Stimulated activated CD8-positive, alpha-beta memory T cell treated with anti-CD3 and anti-CD28 coated beads, Interleukin-15, amount 100 ng/mL, for 48 hours (primary cell): ENCODE data around the gene TNPO1.
"Not testable (repeated sequence)": the region's sequence is repeated elsewhere in the genome, so short reads cannot be mapped to it uniquely, and the experiment has no call there.

ENCODE experiments used
- DNase-seq, 2 donors: peaks; one replicate each; pipeline ENCODE4 v3.0.0-alpha.2; 2020; ENCODE audit warnings: low read depth in 2 of 2

Gene TNPO1

GRCh38 chr5:72934953-72935725 is 118.7 kb downstream of the TNPO1 start:
- DNase-seq = not testable (repeated sequence)

GRCh38 chr5:72936893-72937292 is 120.4 kb downstream of the TNPO1 start:
- DNase-seq = no peak

GRCh38 chr5:72937517-72938061 is 121.1 kb downstream of the TNPO1 start:
- DNase-seq = no peak

GRCh38 chr5:72938206-72938605 is 121.7 kb downstream of the TNPO1 start:
- DNase-seq = no peak

- DNase-seq = no peak
These were observed 123.6 kb downstream of the TNPO1 start for GRCh38 chr5:72940082-72940481.

GRCh38 chr5:72943307-72943706 is 126.8 kb downstream of the TNPO1 start:
- DNase-seq = no peak

- DNase-seq = no peak
These were observed 131.0 kb downstream of the TNPO1 start for GRCh38 chr5:72947498-72947897.

- no peak for DNase-seq
These were observed 133.0 kb downstream of the TNPO1 start for GRCh38 chr5:72949481-72949880.

GRCh38 chr5:72951671-72952468 is 135.4 kb downstream of the TNPO1 start:
- no peak for DNase-seq

- DNase-seq = no peak
These were observed 137.9 kb downstream of the TNPO1 start for GRCh38 chr5:72954389-72954788.

GRCh38 chr5:72955143-72955767 is 138.8 kb downstream of the TNPO1 start:
- DNase-seq = no peak

GRCh38 chr5:72955768-72956323 is 139.4 kb downstream of the TNPO1 start, which contains the start of gene FCHO2:
FCHO2 (plus strand) TSS chr5:72956041; CDS start chr5:72956097, 56 bp downstream.
- DNase-seq = peak; percentile 88 to 91

GRCh38 chr5:72956324-72957140 is 140.1 kb downstream of the TNPO1 start:
- DNase-seq = peak in 1 of 2 donors; percentile 10

GRCh38 chr5:72957337-72957736 is 140.9 kb downstream of the TNPO1 start:
- no peak for DNase-seq

- no peak for DNase-seq
These were observed 142.8 kb downstream of the TNPO1 start for GRCh38 chr5:72959257-72959656.
